CD4-positive, CD25-positive, alpha-beta regulatory T cell (primary cell): Measurements from ENCODE around the gene ARHGEF16. TPM values are rescaled to one million over a fixed set of nuclear protein-coding genes. Genes with fewer than 3 reads are reported as not detected.

Experiments
- ATAC-seq, 2 donors: fragments of 150-1000 bp; cut with Tn5 transposase; one replicate each; pipeline ENCODE4 v1.10.0; 2021; ENCODE audit warnings: low read depth in 2 of 2, moderate number of reproducible peaks in 2 of 2, moderate library complexity in 1 of 2
- DNase-seq, 3 donors: peaks; one replicate each; pipeline versions ENCODE4 v3.0.0 to v3.0.0-alpha.2; 2012 to 2022; ENCODE audit warnings: mixed read lengths in 1 of 3
- H3K27ac ChIP-seq: one replicate; pipeline ENCODE4 v1.7.0; 2013; ENCODE audit warnings: mild to moderate bottlenecking, low read length; ENCODE audit not compliant: insufficient read depth, poor library complexity, severe bottlenecking
- H3K27me3 ChIP-seq: one replicate; pipeline ENCODE4 v1.7.0; 2013; ENCODE audit warnings: low read length; ENCODE audit not compliant: control insufficient read depth, insufficient read depth
- H3K36me3 ChIP-seq: one replicate; pipeline ENCODE4 v1.7.0; 2013; ENCODE audit warnings: mild to moderate bottlenecking, low read length, moderate library complexity; ENCODE audit not compliant: control insufficient read depth, insufficient read depth
- H3K4me1 ChIP-seq: 2 replicates; pipeline ENCODE4 v1.7.0; 2013; ENCODE audit warnings: mild to moderate bottlenecking, low read length; ENCODE audit not compliant: insufficient read depth, control insufficient read depth, poor library complexity, severe bottlenecking
- H3K4me3 ChIP-seq: one replicate; pipeline ENCODE4 v1.7.0; 2013; ENCODE audit warnings: low read depth, mild to moderate bottlenecking, low read length, moderate library complexity
- H3K9me3 ChIP-seq, 2 experiments: 1 replicate in 1 of 2; 2 replicates in 1 of 2; pipeline ENCODE4 v1.7.0; 2013; ENCODE audit warnings: low read length in 2 of 2, mild to moderate bottlenecking in 1 of 2, moderate library complexity in 1 of 2; ENCODE audit not compliant: control insufficient read depth in 2 of 2
- H3K27ac Mint-ChIP-seq, 3 donors: one replicate each; pipeline ENCODE4 v1.8.0; 2020 to 2022; ENCODE audit warnings: mild to moderate bottlenecking in 3 of 3, mixed read lengths in 3 of 3, moderate library complexity in 2 of 3
- H3K27me3 Mint-ChIP-seq: one replicate; pipeline ENCODE4 v1.8.0; 2022; ENCODE audit warnings: mild to moderate bottlenecking, mixed read lengths
- H3K36me3 Mint-ChIP-seq: one replicate; pipeline ENCODE4 v1.8.0; 2020; ENCODE audit warnings: mixed read lengths
- H3K4me1 Mint-ChIP-seq, 4 donors: one replicate each; pipeline ENCODE4 v1.8.0; 2020 to 2022; ENCODE audit warnings: mixed read lengths in 4 of 4, mild to moderate bottlenecking in 1 of 4
- H3K4me3 Mint-ChIP-seq, 4 donors: one replicate each; pipeline ENCODE4 v1.8.0; 2020 to 2022; ENCODE audit warnings: mild to moderate bottlenecking in 4 of 4, mixed read lengths in 4 of 4, moderate library complexity in 3 of 4
- H3K9me3 Mint-ChIP-seq, 7 donors: one replicate each; pipeline ENCODE4 v1.8.0; 2020 to 2022; ENCODE audit warnings: mixed read lengths in 7 of 7, mild to moderate bottlenecking in 3 of 7, moderate library complexity in 2 of 7
- polyA plus RNA-seq, 4 donors: library from polyadenylated mRNA; unstranded; fragments of 300-500 nt; fragmentation: Illumina TruSeq; gene quantifications; one replicate each; pipeline ENCODE4 v1.2.3, GENCODE V29; 2021
- total RNA-seq: library from RNA; stranded (reverse); gene quantifications from one replicate; pipeline ENCODE4 v1.2.3, GENCODE V29; 2022

ARHGEF16 gene
- total RNA-seq: not detected
- not detected for polyA plus RNA-seq

DNA sequence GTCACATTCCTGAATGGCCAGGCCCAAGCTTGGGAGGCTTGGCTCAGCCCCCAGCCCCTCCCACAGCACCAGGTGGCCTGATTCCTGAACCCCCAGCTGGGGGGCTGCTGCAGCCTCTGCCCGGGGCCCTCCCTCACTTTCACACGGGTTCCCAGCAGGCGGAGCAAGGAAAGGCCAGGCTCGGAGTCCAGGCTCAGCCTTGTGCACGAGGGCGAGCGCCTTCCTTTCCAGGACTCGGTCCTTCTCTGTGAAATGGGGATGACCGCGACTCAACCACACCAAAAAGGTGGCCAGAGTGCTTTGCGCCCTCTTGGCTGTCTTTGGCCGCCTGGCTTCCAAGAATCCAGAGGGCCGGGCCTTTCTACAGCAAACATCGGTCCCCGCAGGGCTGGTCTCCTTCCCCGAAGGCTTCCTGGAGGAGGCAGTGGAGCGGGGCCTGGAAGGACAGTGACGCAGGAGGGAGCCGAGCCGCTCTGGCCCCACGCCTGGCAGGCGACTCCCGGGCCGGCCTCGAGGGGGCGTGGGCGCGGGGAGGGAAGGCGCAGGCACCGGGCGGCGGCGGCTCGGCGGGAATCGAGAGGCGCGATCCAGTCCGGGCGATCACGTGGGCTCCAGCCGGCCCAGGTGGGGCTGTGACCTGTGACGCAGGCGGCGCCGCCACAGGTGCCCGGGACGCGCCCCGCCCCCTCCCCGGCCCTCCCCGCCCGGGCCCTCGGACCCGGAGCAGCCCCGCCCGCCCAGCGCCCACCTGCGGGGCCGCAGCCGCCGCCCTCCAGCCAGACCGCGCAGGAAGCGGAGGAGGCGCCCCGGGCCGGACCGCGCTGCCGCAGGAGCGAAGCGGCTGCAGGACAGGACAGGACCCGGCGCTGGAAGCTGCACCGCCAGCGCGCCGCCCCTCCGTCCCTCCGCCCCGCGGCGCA lies at the start of gene ARHGEF16:
Gene ARHGEF16 (plus strand): TSS at position 775 of the 920 bp plus-strand sequence. CDS start 8,420 bp downstream, outside the sequence.
- no peaks in the 10 kb centered on the region for H3K9me3 ChIP-seq
- H3K36me3 ChIP-seq: no peaks in the 10 kb centered on the region
- Mint-ChIP-seq H3K27ac (no peak within 1 kb of the TSS), H3K9me3 (peaks cover 0 to 3% (median 0%) of the 10 kb centered on the region in 7 donors), H3K27me3 (peaks cover 6% of the 10 kb centered on the region), H3K4me1 (peaks cover 0 to 9% (median 0%) of the 10 kb centered on the region in 4 donors), H3K4me3 (peak within 1 kb of the TSS in 3 of 4 donors; percentile 63 to 76 (median 73)), H3K36me3 (no peaks in the 10 kb centered on the region)
- H3K4me1 ChIP-seq: peaks cover 19% of the 10 kb centered on the region
- ATAC-seq: peak in 1 of 2 donors; percentile 5
- no peaks in the 10 kb centered on the region for H3K27me3 ChIP-seq
- peak in 2 of 3 donors; percentile 13 to 24 for DNase-seq
- no peak within 1 kb of the TSS for H3K4me3 ChIP-seq
- H3K27ac ChIP-seq: no peak within 1 kb of the TSS

DNA sequence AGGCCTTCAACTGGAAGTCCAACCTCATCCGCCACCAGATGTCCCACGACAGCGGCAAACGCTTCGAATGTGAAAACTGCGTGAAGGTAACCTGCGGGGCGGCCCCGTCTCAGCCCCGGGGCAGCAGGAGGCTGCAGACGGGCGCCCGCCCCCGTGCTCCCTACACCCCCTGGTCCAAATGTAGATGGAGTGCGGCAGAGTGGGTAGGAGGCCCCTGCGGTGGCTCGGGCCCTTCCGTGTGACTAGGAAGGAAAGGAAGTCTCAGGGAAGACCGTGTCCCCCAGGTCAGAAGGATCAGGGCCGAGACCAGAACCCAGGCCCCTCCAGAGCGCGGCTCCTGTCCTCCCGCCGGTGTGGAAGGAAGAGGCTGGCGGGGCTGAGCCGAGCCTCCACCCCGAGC lies 49.7 kb upstream of the ARHGEF16 start:
- no peak overlapping the region for H3K4me3 Mint-ChIP-seq
- no peaks in the 10 kb centered on the region for H3K4me1 ChIP-seq
- no peaks in the 10 kb centered on the region for H3K4me1 Mint-ChIP-seq
- no peaks in the 10 kb centered on the region for H3K9me3 Mint-ChIP-seq
- H3K36me3 Mint-ChIP-seq: no peaks in the 10 kb centered on the region
- no peaks in the 10 kb centered on the region for H3K27me3 Mint-ChIP-seq
- H3K4me3 ChIP-seq: no peak overlapping the region
- DNase-seq: no peak
- no peak overlapping the region for H3K27ac Mint-ChIP-seq
- ATAC-seq: no peak
- no peaks in the 10 kb centered on the region for H3K27me3 ChIP-seq
- no peaks in the 10 kb centered on the region for H3K9me3 ChIP-seq
- H3K27ac ChIP-seq: no peak overlapping the region
- H3K36me3 ChIP-seq: no peaks in the 10 kb centered on the region

DNA sequence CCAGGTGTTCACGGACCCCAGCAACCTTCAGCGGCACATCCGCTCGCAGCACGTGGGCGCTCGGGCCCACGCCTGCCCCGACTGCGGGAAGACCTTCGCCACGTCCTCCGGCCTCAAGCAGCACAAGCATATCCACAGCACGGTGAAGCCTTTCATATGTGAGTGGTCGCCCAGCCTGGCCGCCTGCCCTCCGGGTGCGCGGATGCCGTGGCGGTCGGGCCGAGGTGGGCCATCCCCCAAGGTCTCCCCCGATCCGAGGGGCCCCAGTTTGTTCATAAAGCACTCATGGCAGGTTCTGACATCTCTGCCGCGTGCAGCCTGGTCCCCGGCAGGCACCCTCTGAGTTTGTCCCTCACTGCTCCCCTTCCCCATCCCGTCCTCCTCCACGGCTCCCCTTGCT lies 49.0 kb upstream of the ARHGEF16 start:
- Histone ChIP-seq H3K36me3 (no peaks in the 10 kb centered on the region), H3K27ac (no peak overlapping the region), H3K4me1 (no peaks in the 10 kb centered on the region), H3K27me3 (no peaks in the 10 kb centered on the region), H3K9me3 (no peaks in the 10 kb centered on the region), H3K4me3 (no peak overlapping the region)
- Mint-ChIP-seq H3K27me3 (no peaks in the 10 kb centered on the region), H3K4me3 (peak overlapping the region in 1 of 4 donors; percentile 51), H3K9me3 (no peaks in the 10 kb centered on the region), H3K36me3 (no peaks in the 10 kb centered on the region), H3K27ac (no peak overlapping the region), H3K4me1 (no peaks in the 10 kb centered on the region)
- ATAC-seq: no peak
- no peak for DNase-seq

DNA sequence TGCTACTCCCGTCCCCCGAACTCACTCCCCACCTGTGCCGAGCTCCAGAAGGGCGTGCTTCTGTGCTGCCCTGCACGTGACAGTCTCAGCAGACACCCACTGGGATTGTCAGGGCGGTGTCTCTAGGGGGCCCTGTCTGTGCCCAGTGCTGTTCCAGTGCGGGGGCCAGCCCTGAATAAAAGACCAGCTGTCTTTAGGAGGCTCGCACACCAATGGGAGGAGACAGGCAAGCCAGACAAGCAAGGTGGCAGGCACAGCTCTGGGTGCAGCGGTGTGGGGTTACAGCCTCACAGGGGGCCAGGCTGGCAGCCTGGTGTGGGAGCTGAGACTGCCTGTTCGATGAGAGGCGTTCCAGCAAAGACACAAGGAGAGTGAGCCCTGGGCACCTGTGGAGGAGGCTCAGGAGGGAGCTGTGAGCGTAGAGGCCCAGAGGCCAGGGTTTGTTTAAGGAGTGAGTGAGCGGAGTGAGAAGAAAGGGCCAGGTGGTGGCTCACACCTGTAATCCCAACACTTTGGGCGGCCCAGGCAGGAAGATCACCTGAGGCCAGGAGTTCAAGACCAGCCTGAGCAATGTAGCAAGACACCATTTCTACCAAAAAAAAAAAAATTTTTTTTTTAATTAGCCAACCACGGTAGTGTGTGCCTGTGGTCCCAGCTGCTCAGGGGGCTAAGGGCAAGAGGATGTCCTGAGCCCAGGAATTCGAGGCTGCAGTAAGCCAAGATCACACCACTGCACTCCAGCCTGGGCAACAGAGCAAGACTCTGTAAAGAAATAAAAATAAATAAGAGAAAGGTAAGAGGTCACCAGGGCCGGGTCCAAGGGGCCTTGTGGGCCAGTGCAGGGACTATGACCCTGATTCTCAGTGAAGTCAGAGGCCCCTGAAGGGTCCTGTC lies 48.2 kb upstream of the ARHGEF16 start:
- H3K36me3 Mint-ChIP-seq: no peaks in the 10 kb centered on the region
- no peak for DNase-seq
- H3K27me3 ChIP-seq: no peaks in the 10 kb centered on the region
- no peaks in the 10 kb centered on the region for H3K36me3 ChIP-seq
- no peak overlapping the region for H3K27ac Mint-ChIP-seq
- H3K4me1 ChIP-seq: no peaks in the 10 kb centered on the region
- no peaks in the 10 kb centered on the region for H3K9me3 ChIP-seq
- peak overlapping the region in 1 of 4 donors; percentile 51 for H3K4me3 Mint-ChIP-seq
- H3K27ac ChIP-seq: no peak overlapping the region
- ATAC-seq: no peak
- H3K4me3 ChIP-seq: no peak overlapping the region
- H3K9me3 Mint-ChIP-seq: no peaks in the 10 kb centered on the region
- peaks cover 0 to 2% (median 0%) of the 10 kb centered on the region in 4 donors for H3K4me1 Mint-ChIP-seq
- no peaks in the 10 kb centered on the region for H3K27me3 Mint-ChIP-seq

DNA sequence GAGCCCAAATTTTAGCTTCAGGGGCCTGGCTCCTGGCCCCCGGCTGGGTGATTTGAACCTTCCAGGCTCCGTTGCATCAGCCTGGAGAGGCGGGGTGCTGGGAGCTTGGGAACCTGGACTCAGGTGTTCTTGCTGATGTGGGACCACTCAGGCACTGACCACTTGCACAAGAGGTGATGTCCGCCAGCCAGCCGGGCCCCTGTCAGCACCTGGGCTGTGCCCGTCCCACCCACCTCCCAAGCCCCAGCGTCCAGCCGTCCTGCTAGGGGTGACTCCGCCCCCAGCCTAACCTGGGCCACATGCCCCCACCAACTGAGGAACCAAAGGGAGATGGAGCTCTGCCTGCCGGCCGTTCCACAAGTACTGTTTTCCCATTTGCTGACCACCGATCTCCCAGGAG lies 47.4 kb upstream of the ARHGEF16 start:
- no peaks in the 10 kb centered on the region for H3K36me3 ChIP-seq
- H3K27me3 Mint-ChIP-seq: no peaks in the 10 kb centered on the region
- H3K27ac Mint-ChIP-seq: peak overlapping the region in 1 of 3 donors; percentile 5
- H3K4me1 Mint-ChIP-seq: peaks cover 0 to 2% (median 0%) of the 10 kb centered on the region in 4 donors
- H3K4me3 ChIP-seq: no peak overlapping the region
- no peaks in the 10 kb centered on the region for H3K36me3 Mint-ChIP-seq
- no peak for ATAC-seq
- no peak overlapping the region for H3K4me3 Mint-ChIP-seq
- DNase-seq: no peak
- H3K4me1 ChIP-seq: no peaks in the 10 kb centered on the region
- H3K27me3 ChIP-seq: no peaks in the 10 kb centered on the region
- no peaks in the 10 kb centered on the region for H3K9me3 ChIP-seq
- no peaks in the 10 kb centered on the region for H3K9me3 Mint-ChIP-seq
- H3K27ac ChIP-seq: no peak overlapping the region

DNA sequence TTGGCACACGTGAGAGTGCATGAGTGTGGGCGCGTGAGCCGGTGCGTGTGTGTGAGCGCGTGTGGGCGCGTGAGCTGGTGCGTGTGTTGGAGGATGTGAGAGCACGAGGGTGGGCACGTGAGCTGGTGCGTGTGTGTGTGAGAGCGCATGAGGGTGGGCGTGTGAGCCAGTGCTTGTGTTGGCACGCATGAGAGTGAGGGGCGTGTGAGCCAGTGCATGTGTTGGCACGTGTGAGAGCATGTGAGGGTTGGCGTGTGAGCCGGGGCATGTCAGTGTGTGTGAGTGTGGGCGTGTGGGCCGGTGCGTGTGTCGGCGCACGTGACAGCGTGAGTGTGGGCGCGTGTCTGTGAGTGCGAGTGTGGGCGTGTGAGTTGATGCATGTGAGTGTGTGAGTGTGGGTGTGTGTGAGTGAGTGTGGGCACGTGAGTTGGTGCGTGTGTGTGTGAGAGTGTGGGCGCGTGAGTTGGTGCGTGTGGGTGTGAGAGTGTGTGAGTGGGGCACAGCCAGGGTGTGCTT lies 45.7 kb upstream of the ARHGEF16 start:
- DNase-seq (no peak), ATAC-seq (no peak)
- H3K9me3 ChIP-seq: no peaks in the 10 kb centered on the region
- no peak overlapping the region for H3K27ac Mint-ChIP-seq
- H3K4me1 Mint-ChIP-seq: peaks cover 0 to 2% (median 0%) of the 10 kb centered on the region in 4 donors
- no peak overlapping the region for H3K4me3 ChIP-seq
- H3K27ac ChIP-seq: no peak overlapping the region
- H3K27me3 ChIP-seq: no peaks in the 10 kb centered on the region
- no peaks in the 10 kb centered on the region for H3K9me3 Mint-ChIP-seq
- no peaks in the 10 kb centered on the region for H3K27me3 Mint-ChIP-seq
- H3K36me3 ChIP-seq: no peaks in the 10 kb centered on the region
- H3K36me3 Mint-ChIP-seq: no peaks in the 10 kb centered on the region
- no peak overlapping the region for H3K4me3 Mint-ChIP-seq
- no peaks in the 10 kb centered on the region for H3K4me1 ChIP-seq

DNA sequence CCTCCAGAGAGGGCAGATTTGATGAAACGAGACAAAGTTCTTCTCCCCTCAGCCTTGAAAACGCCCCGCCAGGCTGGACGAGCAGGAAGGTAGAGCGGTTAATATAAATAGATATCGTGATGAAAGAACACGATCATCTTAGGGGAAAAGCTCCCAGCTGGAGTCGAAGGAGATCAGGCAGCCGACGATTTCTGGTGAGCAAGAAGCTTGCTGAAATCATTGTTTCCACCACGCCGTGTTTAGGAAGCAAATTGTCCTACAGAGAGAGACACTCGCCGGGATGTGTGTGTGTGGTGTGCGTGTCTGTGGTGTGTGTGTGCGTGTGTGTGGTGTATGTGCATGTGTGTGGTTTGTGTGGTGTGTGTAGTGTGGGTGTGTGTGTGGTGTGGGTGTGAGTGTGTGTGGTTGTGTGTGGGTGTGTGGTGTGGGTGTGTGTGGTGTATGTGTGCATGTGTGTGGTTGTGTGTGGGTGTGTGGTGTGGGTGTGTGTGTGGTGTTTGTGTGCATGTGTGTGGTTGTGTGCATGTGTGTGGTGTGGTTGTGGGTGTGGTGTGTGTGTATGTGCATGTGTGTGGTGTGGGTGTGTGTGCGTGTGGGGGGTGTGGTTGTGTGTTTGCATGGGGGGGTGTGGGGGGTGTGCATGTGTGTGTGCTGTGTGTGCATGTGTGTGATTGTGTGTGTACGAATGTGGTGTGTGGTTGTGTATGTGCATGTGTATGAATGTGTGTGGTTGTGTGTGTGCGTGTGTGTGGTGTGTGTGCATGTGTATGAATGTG lies 44.9 kb upstream of the ARHGEF16 start:
- no peaks in the 10 kb centered on the region for H3K4me1 ChIP-seq
- ATAC-seq (no peak), DNase-seq (no peak)
- peaks cover 0 to 2% (median 0%) of the 10 kb centered on the region in 4 donors for H3K4me1 Mint-ChIP-seq
- H3K4me3 ChIP-seq: no peak overlapping the region
- peaks cover 0 to 1% (median 0%) of the 10 kb centered on the region in 7 donors for H3K9me3 Mint-ChIP-seq
- no peaks in the 10 kb centered on the region for H3K36me3 Mint-ChIP-seq
- H3K27me3 ChIP-seq: no peaks in the 10 kb centered on the region
- H3K4me3 Mint-ChIP-seq: no peak overlapping the region
- H3K27ac ChIP-seq: no peak overlapping the region
- H3K9me3 ChIP-seq: no peaks in the 10 kb centered on the region
- no peaks in the 10 kb centered on the region for H3K36me3 ChIP-seq
- H3K27me3 Mint-ChIP-seq: no peaks in the 10 kb centered on the region
- no peak overlapping the region for H3K27ac Mint-ChIP-seq
